Small intestine (tissue), 7 donors: ENCODE data around the gene IL17RC. TPM values are rescaled to one million over a fixed set of nuclear protein-coding genes. Genes with fewer than 3 reads are reported as not detected.

ENCODE experiments used
- DNase-seq, 2 donors: peaks; one replicate each; pipeline versions ENCODE4 v3.0.0 to v3.0.0-alpha.2; 2013
- FAIRE-seq: peaks from 2 replicates; lab custom pipeline; 2012; peaks lifted over from hg19 to GRCh38; lab: Jason Lieb, UNC
- H3K27ac ChIP-seq, 3 donors: one replicate each; pipeline ENCODE4 v1.5.1; 2013; ENCODE audit warnings: low read length in 2 of 3, mild to moderate bottlenecking in 2 of 3, control low read depth in 1 of 3, inconsistent platforms in 1 of 3, low read depth in 1 of 3, moderate library complexity in 1 of 3
- H3K27me3 ChIP-seq, 3 donors: one replicate each; pipeline ENCODE4 v1.6.1; 2013; ENCODE audit warnings: low read length in 3 of 3, inconsistent platforms in 1 of 3; ENCODE audit not compliant: control insufficient read depth in 3 of 3, insufficient read depth in 3 of 3
- H3K36me3 ChIP-seq, 3 donors: one replicate each; pipeline ENCODE4 v1.6.1; 2013; ENCODE audit warnings: low read length in 3 of 3, inconsistent platforms in 1 of 3, low read depth in 1 of 3, mild to moderate bottlenecking in 1 of 3, moderate library complexity in 1 of 3; ENCODE audit not compliant: control insufficient read depth in 3 of 3, insufficient read depth in 2 of 3
- H3K4me1 ChIP-seq, 3 donors: one replicate each; pipeline ENCODE4 v1.6.1; 2013; ENCODE audit warnings: low read length in 2 of 3, inconsistent platforms in 1 of 3, low read depth in 1 of 3, mild to moderate bottlenecking in 1 of 3, moderate library complexity in 1 of 3; ENCODE audit not compliant: control insufficient read depth in 3 of 3, insufficient read depth in 2 of 3
- H3K4me3 ChIP-seq, 3 donors: one replicate each; pipeline ENCODE4 v1.5.1; 2013; ENCODE audit warnings: low read length in 3 of 3, control low read depth in 1 of 3, inconsistent platforms in 1 of 3, low read depth in 1 of 3, mild to moderate bottlenecking in 1 of 3, moderate library complexity in 1 of 3
- H3K9me3 ChIP-seq, 2 donors: one replicate each; pipeline ENCODE4 v1.6.1; 2013; ENCODE audit warnings: low read depth in 1 of 2, low read length in 1 of 2; ENCODE audit not compliant: control insufficient read depth in 2 of 2, insufficient read depth in 1 of 2
- WGBS, 3 donors: extraction: QIAGEN DNeasy Blood & Tissue Kit; methylation state at CpG; one replicate each; pipeline ENCODE4 v1.1.7; 2013; 5-methylcytosine and 5-hydroxymethylcytosine counted together
- polyA plus RNA-seq, 4 donors: library from polyadenylated mRNA; stranded (reverse) in 3 of 4; unstranded in 1 of 4; fragments of 200-250 nt in 3 of 4; fragments of 120-200 nt in 1 of 4; gene quantifications; one replicate each; pipeline versions ENCODE4 v1.2.1 to v1.2.3, GENCODE V29; 2013
- donor health status: healthy with polysubstance abuse.
- donor health status: control.
- donor health status: control.
- donor health status: Bipolar disorder and iron deficiency.
- donor health status: healthy.

The IL17RC gene
- polyA plus RNA-seq, 4 donors, result 35.7 to 96.2 (median 41.3) TPM

GRCh38 chr3:9955067-9955502, 38.2 kb downstream of the IL17RC start:
- H3K4me3 ChIP-seq, result no peak overlapping the region
- peaks cover 0 to 6% (median 0%) of the 10 kb centered on the region in 3 donors for H3K4me1 ChIP-seq
- H3K9me3 ChIP-seq, result no peaks in the 10 kb centered on the region
- peaks cover 0 to 4% (median 0%) of the 10 kb centered on the region in 3 donors for H3K36me3 ChIP-seq
- FAIRE-seq (no peak), DNase-seq (peak in 1 of 2 donors; percentile 21)
- peaks cover 0 to 7% (median 0%) of the 10 kb centered on the region in 3 donors for H3K27me3 ChIP-seq
- H3K27ac ChIP-seq, result no peak overlapping the region
- 47 to 60% (median 52%) methylated on average over 12 of the region's 12 CpGs for WGBS, 3 donors

GRCh38 chr3:9955611-9956352, 38.9 kb downstream of the IL17RC start:
- Histone ChIP-seq H3K4me1 (peaks cover 0 to 6% (median 0%) of the 10 kb centered on the region in 3 donors), H3K27ac (no peak overlapping the region), H3K36me3 (peaks cover 0 to 2% (median 0%) of the 10 kb centered on the region in 3 donors), H3K9me3 (no peaks in the 10 kb centered on the region), H3K4me3 (no peak overlapping the region), H3K27me3 (peaks cover 0 to 7% (median 0%) of the 10 kb centered on the region in 3 donors)
- no peak for FAIRE-seq
- no peak for DNase-seq
- WGBS, 3 donors, result 72 to 86% (median 81%) methylated on average over 5 of the region's 5 CpGs

DNA sequence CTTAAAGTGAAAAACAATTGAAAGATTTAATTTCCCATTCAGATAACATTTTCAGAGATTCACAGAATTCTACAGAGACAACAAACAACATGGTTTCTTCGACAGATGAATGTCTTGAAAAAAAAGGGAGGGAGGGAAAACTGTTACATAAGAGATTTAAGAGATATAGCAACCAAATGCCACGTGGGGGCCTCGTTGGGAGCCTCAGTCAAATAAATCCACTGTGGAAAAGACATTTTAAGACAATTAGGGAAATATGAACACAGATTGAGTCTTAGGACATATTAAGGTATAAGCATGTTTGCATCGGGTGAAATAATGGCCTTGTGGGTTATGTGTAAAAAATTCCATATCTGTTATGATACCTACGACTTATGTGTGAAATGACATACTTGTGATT, 40.3 kb downstream of the IL17RC start:
- Histone ChIP-seq H3K27ac (no peak overlapping the region), H3K36me3 (peaks cover 0 to 3% (median 0%) of the 10 kb centered on the region in 3 donors), H3K4me1 (peaks cover 0 to 2% (median 0%) of the 10 kb centered on the region in 3 donors), H3K9me3 (no peaks in the 10 kb centered on the region), H3K4me3 (no peak overlapping the region), H3K27me3 (no peaks in the 10 kb centered on the region)
- DNase-seq (no peak), FAIRE-seq (no peak)
- WGBS, 3 donors, result 51 to 61% (median 56%) methylated on average over 5 of the region's 5 CpGs

DNA sequence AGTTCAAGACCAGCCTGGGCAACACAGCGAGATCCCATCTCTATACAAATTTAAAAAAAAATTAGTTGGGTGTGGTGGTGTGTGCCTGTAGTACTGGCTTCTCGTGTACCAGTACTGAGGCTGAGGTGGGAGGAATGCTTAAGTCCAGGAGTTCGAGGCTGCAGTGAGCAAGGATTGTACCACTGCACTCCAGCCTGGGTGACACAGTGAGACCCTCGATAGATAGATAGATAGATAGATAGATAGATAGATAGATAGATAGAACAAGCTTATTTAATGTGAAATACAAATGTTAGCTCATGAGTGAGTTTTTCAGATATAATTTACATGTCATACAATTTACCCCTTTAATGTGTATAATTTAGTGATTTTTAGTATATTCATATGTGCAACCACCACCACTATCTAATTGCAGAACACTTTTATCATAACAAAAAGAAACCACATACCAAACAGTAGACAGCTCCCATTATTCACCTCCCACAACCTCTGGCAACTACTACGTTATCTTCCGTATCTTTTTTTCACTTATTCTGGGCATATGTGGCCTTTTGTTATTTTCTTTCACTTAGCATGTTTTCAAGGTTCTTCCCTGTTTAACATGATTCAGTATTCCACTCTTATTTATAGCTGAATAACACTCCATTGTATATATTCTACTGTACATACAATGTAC, 48.4 kb downstream of the IL17RC start:
- DNase-seq, result no peak
- Histone ChIP-seq H3K4me1 (no peaks in the 10 kb centered on the region), H3K9me3 (no peaks in the 10 kb centered on the region), H3K27ac (no peak overlapping the region), H3K36me3 (peaks cover 3 to 26% (median 14%) of the 10 kb centered on the region in 3 donors), H3K4me3 (no peak overlapping the region), H3K27me3 (no peaks in the 10 kb centered on the region)
- WGBS, 3 donors, result 93 to 98% (median 96%) methylated on average over 6 of the region's 6 CpGs
- FAIRE-seq, result no peak

GRCh38 chr3:9966841-9967240, 49.9 kb downstream of the IL17RC start:
- no peaks in the 10 kb centered on the region for H3K9me3 ChIP-seq
- peaks cover 10 to 33% (median 20%) of the 10 kb centered on the region in 3 donors for H3K36me3 ChIP-seq
- FAIRE-seq (no peak), DNase-seq (no peak)
- no peak overlapping the region for H3K4me3 ChIP-seq
- no peaks in the 10 kb centered on the region for H3K27me3 ChIP-seq
- no peak overlapping the region for H3K27ac ChIP-seq
- WGBS, 3 donors, result 95 to 100% (median 97%) methylated on average over 2 of the region's 2 CpGs
- H3K4me1 ChIP-seq, result no peaks in the 10 kb centered on the region

GRCh38 chr3:9969632-9970019, 52.7 kb downstream of the IL17RC start:
- H3K9me3 ChIP-seq, result no peaks in the 10 kb centered on the region
- DNase-seq (no peak), FAIRE-seq (no peak)
- 97 to 100% (median 99%) methylated on average over 4 of the region's 4 CpGs for WGBS, 3 donors
- peaks cover 14 to 38% (median 16%) of the 10 kb centered on the region in 3 donors for H3K36me3 ChIP-seq
- no peaks in the 10 kb centered on the region for H3K27me3 ChIP-seq
- H3K4me3 ChIP-seq, result no peak overlapping the region
- H3K27ac ChIP-seq, result no peak overlapping the region
- no peaks in the 10 kb centered on the region for H3K4me1 ChIP-seq

DNA sequence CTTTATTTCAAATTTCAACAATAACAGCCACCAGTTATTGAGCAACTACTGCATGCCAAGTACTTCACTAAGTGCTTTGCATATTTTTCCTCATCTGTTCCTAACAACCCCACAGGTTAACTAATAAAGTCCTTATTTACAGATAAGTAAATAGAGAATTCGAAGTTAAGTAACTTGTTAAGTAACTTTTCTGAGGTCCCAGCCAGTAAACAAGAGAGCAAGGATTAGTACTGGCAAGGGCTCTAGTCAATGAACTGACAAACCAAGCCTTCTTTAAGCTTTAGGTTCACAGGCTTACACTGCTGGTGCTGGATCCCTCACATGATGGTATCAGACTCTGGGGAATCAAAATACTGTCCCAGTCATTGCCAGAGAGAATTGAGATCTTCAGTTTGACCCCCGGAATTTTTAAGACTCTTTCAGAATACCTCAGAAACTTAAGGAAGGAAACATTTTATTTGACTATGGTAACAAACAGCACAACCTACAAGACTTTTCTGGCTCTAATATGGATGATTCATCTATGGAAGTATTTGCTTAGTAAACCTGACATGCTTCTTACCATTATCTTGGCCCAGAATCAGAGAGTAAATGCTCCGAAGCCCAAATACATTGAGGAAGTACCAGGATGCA, 53.2 kb downstream of the IL17RC start:
- Histone ChIP-seq H3K9me3 (no peaks in the 10 kb centered on the region), H3K27ac (no peak overlapping the region), H3K36me3 (peaks cover 14 to 41% (median 16%) of the 10 kb centered on the region in 3 donors), H3K27me3 (no peaks in the 10 kb centered on the region), H3K4me1 (no peaks in the 10 kb centered on the region), H3K4me3 (no peak overlapping the region)
- 71 to 94% (median 90%) methylated on average over 3 of the region's 3 CpGs for WGBS, 3 donors
- DNase-seq, result no peak
- no peak for FAIRE-seq
